HuH-7.5 (cell line): ENCODE data around the gene RNF213.
"Not testable (repeated sequence)": the region's sequence is repeated elsewhere in the genome, so short reads cannot be mapped to it uniquely, and the experiment has no call there.

Experiments used
- DNase-seq: peaks from one replicate; pipeline ENCODE4 v3.0.0; 2011; ENCODE audit warnings: low spot score

Gene RNF213

DNA sequence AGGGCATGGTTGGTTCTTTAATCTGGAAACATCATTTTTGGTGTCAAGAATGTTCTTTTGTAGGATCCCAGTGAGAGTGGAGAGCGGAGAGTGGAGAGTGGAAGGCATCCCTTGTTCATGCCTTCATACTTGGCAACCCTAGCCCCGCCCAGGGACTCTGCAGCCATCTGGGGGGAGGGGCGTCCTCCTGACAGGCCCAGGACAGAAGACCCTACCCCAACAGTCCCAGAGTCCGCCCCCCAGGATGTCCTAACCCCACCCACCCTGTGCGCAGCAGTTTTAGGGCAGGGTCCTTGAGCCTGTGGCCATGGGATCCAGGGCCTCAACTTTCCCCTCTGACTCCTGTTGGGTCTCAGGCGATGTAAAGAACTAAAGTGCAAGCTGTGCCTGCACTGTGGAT lies 36.0 kb upstream of the RNF213 start:
- no peak for DNase-seq

GRCh38 chr17:80225230-80225629 lies 35.4 kb upstream of the RNF213 start:
- no peak for DNase-seq

DNA sequence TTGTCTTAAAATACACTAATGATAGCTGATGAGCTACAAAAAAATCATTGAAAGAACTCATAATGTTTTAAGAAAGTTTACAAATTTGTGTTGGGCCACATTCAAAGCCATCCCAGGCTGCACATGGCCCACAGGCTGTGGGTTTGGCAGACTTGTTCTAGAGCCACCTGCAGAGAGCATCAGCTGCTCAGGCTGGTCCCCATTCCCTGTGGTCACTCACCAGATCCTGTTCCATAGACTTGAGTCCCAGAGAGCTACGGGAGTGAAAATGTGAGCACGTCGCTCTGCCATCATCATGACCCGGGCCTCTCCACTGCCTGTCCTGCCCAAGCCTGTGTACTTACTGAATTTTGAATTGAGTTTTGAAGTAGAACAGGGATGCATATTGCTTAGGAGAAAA lies 33.5 kb upstream of the RNF213 start:
- DNase-seq, result no peak

DNA sequence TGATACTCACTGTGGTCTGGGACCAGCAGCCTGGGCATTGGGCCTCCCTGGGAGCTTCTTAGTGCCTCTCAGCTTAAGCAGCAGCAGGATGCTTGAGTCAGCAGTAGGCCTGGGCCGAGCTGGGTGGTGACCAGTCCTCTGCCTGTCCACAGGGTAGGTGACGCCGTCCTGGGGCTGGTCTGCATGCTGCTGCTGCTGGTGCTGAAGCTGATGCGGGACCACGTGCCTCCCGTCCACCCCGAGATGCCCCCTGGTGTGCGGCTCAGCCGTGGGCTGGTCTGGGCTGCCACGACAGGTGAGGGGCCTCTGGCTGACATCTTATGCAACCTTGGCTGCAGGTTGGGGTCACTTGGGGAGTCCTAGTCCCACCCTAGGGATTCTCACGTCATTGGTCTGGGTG lies 33.0 kb upstream of the RNF213 start:
- DNase-seq, result no peak

DNA sequence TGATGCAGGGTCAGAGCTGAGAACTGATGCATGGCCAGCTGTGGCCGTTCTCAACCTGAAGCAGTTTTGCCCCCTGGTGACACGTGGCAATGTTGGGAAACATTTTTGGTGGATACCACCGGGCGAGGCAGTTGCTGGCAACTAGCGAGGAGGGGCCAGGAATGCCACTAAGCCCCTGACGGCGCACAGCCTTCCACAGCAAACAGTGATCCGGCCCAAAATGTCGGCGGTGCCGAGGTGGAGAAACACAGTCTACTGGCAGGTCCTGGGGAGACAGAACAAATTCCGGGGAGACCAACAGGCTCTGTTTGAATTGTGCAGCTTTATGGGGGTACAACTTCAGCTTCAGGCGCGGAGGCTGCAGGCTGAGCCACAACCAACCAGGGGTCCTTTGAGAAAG lies 32.2 kb upstream of the RNF213 start:
- no peak for DNase-seq

GRCh38 chr17:80229011-80229410 lies 31.6 kb upstream of the RNF213 start:
- no peak for DNase-seq

GRCh38 chr17:80232438-80232837 lies 28.2 kb upstream of the RNF213 start:
- DNase-seq, result no peak

DNA sequence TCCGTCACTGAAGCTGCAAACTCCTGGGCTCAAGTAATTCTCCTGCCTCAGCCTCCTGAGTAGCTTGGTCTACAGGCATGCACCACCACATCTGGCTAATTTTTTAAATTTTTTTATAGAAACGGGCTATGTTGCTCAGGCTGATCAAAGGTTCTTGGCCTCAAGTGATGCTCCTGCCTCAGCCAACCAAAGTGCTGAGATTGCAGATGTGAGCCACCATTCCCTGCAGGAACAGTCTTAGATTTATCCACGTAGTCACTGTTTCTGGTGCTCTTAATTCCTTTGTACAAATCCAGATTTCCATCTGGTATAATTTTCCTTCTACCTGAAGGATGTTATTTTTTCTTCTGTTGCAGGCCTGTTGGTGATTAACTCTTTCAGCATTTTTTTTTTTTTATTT lies 27.4 kb upstream of the RNF213 start:
- no peak for DNase-seq

DNA sequence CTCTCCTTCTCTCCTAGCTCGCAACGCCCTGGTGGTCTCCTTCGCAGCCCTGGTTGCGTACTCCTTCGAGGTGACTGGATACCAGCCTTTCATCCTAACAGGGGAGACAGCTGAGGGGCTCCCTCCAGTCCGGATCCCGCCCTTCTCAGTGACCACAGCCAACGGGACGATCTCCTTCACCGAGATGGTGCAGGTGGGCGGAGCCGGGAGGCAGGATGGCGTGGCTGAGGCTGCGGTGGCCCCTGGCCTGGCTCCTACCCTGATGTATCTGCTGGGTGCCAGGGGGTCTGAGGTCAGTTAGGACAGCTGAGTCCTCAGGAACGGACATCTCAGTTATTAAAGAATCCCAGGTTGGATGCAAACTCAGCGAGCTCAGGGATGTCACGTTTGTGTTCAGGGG lies 23.7 kb upstream of the RNF213 start:
- DNase-seq, result no peak

- DNase-seq, result no peak
Measured at GRCh38 chr17:80237386-80237785, 23.3 kb upstream of the RNF213 start.

DNA sequence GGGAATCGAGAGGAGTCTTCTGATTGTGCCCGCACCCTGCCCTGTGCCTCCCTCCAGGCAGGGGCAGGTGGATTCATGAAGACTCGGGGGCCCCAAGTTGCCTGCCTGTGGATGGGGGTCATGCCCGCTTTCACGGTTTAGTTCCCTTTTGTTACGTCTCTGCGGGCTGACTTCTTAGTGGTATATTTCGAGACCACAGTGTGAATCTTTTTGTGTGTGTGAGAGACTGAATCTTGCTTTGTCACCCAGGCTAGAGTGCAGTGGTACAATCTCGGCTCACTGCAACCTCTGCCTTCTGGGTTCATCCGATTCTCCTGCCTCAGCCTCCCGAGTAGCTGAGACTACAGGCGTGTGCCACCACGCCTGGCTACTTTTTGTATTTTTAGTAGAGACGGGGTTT lies 18.1 kb upstream of the RNF213 start:
- no peak for DNase-seq

DNA sequence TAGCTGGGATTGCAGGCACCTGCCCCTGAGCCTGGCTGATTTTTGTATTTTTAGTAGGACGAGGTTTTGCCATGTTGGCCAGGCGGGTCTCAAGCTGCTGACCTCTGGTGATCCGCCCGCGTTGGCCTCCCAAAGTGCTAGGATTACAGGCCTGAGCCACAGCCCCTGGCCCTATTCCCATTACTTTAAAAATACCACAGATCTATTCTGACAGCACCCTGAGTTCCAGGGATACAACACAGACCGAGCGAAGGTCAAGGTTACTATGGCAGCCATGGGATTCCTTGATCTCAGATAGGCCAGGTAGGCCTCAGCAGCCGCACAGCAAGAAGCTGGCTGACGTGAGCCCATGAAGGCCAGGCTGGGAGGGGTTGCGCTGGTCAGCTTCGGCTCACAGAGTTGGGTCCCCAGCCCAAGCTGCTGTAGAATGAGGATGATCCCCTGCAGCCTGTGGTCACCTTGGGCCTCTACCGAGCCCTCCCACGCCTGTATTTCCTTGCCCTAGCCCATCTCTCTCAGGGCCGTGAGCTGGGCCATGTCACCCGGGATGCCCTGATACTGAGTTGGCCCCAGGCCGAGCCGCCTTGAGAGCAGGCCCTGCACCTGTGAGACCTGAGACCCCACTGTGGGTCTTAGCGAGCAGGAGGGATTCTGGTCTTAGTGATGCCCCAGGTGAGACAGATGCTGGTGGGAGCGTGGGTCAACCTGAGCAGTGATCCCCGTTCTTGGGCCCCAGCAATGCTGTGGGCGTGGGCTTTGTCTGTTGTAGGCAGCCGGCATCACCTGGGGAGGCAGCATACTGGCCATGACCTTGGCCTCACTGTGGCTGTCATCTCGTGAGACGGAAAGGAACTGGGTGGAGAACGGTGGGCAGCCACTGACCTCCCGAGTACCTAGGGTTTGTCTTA lies 16.9 kb upstream of the RNF213 start:
- DNase-seq, result no peak

GRCh38 chr17:80244448-80244847 lies 16.2 kb upstream of the RNF213 start:
- not testable (repeated sequence) for DNase-seq

DNA sequence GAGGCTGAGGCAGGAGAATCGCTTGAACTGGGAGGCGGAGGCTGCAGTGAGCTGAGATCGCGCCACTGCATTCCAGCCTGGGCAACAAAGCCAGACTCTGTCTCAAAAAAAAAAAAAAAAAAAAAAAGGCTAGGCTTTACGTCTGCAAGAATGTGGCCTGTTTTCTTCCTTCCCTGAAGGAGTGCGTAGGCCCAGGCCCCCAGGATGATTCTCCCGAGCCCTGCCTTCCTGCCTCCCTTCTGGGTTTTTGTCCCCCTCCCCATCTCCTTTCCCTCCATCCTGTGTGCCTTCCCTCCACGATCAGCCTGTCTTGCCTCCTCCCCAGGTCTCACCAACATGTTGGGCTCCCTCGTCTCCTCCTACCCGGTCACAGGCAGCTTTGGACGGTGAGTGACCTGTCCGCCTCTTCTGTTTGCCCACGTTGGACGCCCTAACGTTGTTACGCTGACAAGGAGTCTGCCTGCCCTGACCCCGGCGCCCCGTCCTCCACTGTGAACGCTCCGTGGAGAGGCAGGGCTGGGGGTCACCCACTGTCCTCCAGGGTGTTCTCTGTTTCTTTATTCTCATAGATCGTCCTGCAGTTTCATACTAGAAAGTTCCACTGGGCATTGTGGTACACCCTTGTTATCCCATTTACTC lies 15.7 kb upstream of the RNF213 start:
- DNase-seq, result no peak

DNA sequence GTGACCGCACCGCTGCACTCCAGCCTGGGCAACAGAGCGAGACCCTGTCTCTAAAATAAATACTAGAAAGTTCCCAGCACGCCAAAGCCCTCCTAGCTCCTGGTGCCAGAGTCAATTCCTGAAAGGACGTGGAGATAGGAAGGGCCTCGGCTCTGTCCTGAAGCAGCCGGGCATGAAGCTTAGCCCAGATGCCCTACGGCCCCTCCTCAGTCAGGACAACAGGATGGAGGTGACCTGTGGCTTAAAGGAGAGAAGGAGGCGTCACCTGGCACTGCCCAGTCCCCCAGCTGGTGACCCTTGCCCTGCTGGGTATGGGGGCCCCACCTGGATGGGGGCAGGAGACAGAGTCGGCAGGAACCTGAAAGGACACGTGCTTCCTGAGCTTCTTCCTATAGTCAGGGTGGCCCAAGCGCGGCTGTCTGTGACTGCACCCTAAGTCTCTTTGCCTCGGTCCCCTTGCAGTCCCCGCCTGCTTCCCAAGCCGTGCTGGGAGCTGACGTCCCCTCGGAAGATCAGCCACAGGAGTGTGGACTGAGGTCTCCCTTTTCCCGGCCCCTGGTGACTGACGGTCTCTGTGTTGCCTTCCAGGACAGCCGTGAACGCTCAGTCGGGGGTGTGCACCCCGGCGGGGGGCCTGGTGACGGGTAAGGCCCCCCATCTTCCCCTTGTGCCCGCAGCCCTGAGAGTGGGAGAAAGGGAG lies 14.9 kb upstream of the RNF213 start:
- DNase-seq, result no peak

DNA sequence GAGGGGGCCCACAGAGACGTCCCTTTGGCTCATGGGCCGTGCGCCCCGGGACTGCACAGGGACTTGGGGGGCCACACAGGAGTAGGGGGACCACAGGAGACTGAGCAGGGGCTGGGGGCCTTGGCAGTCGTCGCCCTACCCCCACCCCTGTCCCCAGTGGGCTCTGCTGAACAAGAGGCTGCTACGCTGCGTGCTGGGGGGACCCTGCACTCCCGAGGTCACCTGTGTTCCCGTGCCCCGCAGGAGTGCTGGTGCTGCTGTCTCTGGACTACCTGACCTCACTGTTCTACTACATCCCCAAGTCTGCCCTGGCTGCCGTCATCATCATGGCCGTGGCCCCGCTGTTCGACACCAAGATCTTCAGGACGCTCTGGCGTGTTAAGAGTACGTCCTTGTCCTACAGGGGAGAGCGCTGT lies 14.4 kb upstream of the RNF213 start:
- no peak for DNase-seq

DNA sequence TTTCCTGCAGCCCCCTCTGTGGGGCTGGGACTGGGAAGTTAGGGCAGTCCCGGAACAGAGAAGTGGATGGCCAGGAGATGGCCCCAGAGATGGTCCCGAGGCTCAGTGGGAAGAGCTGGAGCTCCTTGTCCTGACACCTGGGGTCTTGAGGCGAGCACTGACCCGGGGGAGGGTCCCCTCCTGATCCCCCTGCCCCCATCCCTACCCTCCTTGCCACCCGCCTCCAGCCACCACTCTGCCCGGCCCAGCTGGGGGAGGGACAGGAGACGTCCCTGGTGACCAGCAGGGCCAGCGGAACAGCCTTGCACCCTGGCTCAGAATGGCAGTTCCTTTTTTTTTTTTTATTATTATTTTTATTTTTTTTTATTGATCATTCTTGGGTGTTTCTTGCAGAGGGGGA lies 13.9 kb upstream of the RNF213 start:
- no peak for DNase-seq

- DNase-seq, result no peak
Measured at GRCh38 chr17:80247561-80247960, 13.1 kb upstream of the RNF213 start.

DNA sequence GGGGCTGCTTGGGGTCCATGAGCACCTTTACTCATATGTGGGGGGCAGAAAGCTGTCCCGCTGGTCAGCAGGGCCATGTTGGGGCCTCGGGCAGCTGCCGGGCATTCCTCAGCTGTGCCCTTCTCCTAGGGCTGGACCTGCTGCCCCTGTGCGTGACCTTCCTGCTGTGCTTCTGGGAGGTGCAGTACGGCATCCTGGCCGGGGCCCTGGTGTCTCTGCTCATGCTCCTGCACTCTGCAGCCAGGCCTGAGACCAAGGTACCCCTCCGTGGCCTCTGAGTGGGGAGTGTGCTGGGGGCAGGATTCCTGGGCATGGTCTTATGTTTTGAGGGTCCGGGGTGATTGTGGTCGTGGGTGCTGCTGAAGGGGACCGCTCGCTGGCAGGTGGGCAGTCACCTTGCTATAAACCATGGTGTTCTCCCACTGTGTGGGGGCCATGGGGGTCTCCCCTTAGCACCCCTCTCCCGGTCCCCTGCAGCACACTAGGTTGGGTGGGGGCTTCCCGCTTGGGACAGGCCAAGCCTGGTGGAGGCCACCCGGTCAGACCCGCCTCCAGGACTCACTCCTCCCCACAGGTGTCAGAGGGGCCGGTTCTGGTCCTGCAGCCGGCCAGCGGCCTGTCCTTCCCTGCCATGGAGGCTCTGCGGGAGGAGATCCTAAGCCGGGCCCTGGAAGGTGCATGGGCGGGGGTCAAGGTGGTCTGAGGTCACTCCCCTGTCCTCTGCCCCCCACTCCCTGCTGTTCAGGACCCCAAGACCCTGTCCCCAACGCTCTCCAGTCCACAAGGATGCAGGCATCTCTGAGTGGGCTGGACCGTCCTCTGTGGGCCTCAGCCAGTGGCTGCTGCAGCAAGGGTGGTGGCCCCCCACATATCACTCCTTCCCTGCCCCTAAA lies 12.4 kb upstream of the RNF213 start:
- DNase-seq, result no peak

GRCh38 chr17:80248894-80249710 lies 11.6 kb upstream of the RNF213 start:
- no peak for DNase-seq

DNA sequence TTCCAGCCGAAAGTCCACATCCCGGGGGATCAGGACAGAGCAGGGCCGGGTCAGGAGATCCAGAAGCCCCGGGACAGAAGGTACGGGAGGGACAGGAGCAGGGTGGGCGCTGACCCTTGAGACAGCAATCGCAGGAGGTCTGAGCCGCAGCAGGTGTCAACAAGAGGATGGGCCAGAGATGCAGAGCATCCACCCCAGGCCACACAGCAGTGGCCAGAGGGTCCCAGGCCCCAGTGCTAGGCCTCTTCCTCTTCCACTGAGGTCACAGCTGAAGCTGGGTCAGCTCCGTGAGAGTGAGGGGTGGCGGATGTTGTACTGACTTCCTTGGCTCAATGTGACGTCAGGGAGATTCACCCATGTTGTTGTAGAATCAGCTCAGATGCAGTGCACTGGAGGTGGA lies 8.7 kb upstream of the RNF213 start:
- no peak for DNase-seq
